KBM-7 (cell line): ENCODE results near the gene CATSPERE.
"Not testable (repeated sequence)": the region's sequence is repeated elsewhere in the genome, so short reads cannot be mapped to it uniquely, and the experiment has no call there.

Experiments used
- DNase-seq: peaks from one replicate; pipeline ENCODE4 v3.0.0-alpha.2; 2015
- in situ Hi-C: fragments of 300-500 bp; cut with MboI; formaldehyde crosslinking; loops from 2 replicates; pipeline ENCODE4 v1.14.3; 2020; ENCODE audit warnings: low sequenced_read_pairs, low pct_unique_long_range_greater_than_20kb, mixed read lengths

The CATSPERE gene

GRCh38 chr1:244652623-244653438 lies 191.8 kb downstream of the CATSPERE start, which contains the start of gene DESI2:
TSS of gene DESI2 (plus strand) at chr1:244653126. CDS start at chr1:244653314, 188 bp downstream.
- in situ Hi-C loops, result no loop called here
- peak; percentile 99 for DNase-seq

GRCh38 chr1:244653439-244654107 lies 192.5 kb downstream of the CATSPERE start:
- DNase-seq, result peak; percentile 43
- in situ Hi-C loops, result no loop called here

- DNase-seq, result peak; percentile 23
- in situ Hi-C loops, result no loop called here
These were observed 193.3 kb downstream of the CATSPERE start for GRCh38 chr1:244654108-244655038.

- DNase-seq, result no peak
- in situ Hi-C loops, result no loop called here
These were observed 194.1 kb downstream of the CATSPERE start for GRCh38 chr1:244655186-244655585.

- no peak for DNase-seq
- in situ Hi-C loops, result no loop called here
These were observed 196.3 kb downstream of the CATSPERE start for GRCh38 chr1:244657421-244657820.

- in situ Hi-C loops, result no loop called here
- no peak for DNase-seq
These were observed 198.6 kb downstream of the CATSPERE start for GRCh38 chr1:244659694-244660093.

GRCh38 chr1:244660595-244660994 lies 199.5 kb downstream of the CATSPERE start:
- in situ Hi-C loops, result no loop called here
- no peak for DNase-seq

- DNase-seq, in situ Hi-C loops: not testable (repeated sequence)
These were observed 200.7 kb downstream of the CATSPERE start for GRCh38 chr1:244661569-244662312.

- in situ Hi-C loops, result no loop called here
- no peak for DNase-seq
These were observed 201.5 kb downstream of the CATSPERE start for GRCh38 chr1:244662599-244662998.

- DNase-seq, result no peak
- in situ Hi-C loops, result no loop called here
These were observed 203.3 kb downstream of the CATSPERE start for GRCh38 chr1:244664353-244664752.

- in situ Hi-C loops, result no loop called here
- peak; percentile 92 for DNase-seq
These were observed 204.7 kb downstream of the CATSPERE start for GRCh38 chr1:244665771-244666217.

- in situ Hi-C loops, result not testable (repeated sequence)
- peak; percentile 26 for DNase-seq
These were observed 205.8 kb downstream of the CATSPERE start for GRCh38 chr1:244666672-244667418.

GRCh38 chr1:244667797-244668196 lies 206.7 kb downstream of the CATSPERE start:
- in situ Hi-C loops, result no loop called here
- no peak for DNase-seq

- no peak for DNase-seq
- in situ Hi-C loops, result no loop called here
These were observed 212.0 kb downstream of the CATSPERE start for GRCh38 chr1:244672946-244673682.

- in situ Hi-C loops, result no loop called here
- no peak for DNase-seq
These were observed 213.4 kb downstream of the CATSPERE start for GRCh38 chr1:244674446-244674845.

- no peak for DNase-seq
- in situ Hi-C loops, result no loop called here
These were observed 214.1 kb downstream of the CATSPERE start for GRCh38 chr1:244675167-244675566.

GRCh38 chr1:244678697-244679096 lies 217.6 kb downstream of the CATSPERE start:
- in situ Hi-C loops, result no loop called here
- no peak for DNase-seq
